Mammary epithelial cell (primary cell): Measurements from ENCODE around the gene DPM2.

Experiments
- EZH2 ChIP-seq: IDR thresholded peaks from 2 replicates; pipeline ENCODE4 v1.6.1; 2012; ENCODE audit warnings: low read length, inconsistent platforms, borderline replicate concordance
- TF ChIP-seq, protein P1 (sequence below), 2 donors: IDR thresholded peaks in 1 of 2; conservative IDR thresholded peaks in 1 of 2; 2 replicates each; pipeline ENCODE4 v1.5.1; 2011 to 2012; ENCODE audit warnings: inconsistent platforms in 2 of 2, low read length in 2 of 2, mild to moderate bottlenecking in 2 of 2, control low read depth in 1 of 2, low read depth in 1 of 2; ENCODE audit not compliant: insufficient read depth in 1 of 2; ENCODE audit errors: extremely low read depth in 1 of 2

DNA sequence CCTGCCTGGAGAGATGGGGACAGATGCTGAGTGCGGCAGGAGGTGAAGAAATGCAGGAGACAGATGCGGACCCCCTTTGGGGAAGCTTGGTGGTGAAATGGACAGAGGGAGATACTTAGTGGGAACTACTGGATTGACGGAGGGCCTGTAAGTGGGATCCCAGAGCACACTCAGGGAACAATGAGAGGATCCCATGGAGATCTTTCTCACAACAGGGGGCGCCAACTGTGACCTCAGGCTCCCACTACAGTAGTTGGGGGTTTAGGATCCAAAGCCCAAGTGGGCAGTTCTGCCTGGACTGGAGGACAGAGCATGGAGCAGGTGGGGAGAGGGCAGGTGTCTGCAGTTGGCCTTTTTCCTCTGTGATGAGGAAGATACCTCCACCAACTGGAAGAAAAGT, 3.4 kb downstream of the DPM2 start:
- TF ChIP-seq, protein P1, sequence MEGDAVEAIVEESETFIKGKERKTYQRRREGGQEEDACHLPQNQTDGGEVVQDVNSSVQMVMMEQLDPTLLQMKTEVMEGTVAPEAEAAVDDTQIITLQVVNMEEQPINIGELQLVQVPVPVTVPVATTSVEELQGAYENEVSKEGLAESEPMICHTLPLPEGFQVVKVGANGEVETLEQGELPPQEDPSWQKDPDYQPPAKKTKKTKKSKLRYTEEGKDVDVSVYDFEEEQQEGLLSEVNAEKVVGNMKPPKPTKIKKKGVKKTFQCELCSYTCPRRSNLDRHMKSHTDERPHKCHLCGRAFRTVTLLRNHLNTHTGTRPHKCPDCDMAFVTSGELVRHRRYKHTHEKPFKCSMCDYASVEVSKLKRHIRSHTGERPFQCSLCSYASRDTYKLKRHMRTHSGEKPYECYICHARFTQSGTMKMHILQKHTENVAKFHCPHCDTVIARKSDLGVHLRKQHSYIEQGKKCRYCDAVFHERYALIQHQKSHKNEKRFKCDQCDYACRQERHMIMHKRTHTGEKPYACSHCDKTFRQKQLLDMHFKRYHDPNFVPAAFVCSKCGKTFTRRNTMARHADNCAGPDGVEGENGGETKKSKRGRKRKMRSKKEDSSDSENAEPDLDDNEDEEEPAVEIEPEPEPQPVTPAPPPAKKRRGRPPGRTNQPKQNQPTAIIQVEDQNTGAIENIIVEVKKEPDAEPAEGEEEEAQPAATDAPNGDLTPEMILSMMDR (conservative IDR thresholded peaks at IDR 0.05 in 1 of 2, IDR thresholded peaks at IDR 0.05 in 1 of 2; ENCODE audit: extremely low read depth in 1 of 2, insufficient read depth in 1 of 2, low read depth in 1 of 2, low read length in 2 of 2) = no peak
- TF ChIP-seq EZH2 = no peak
